HPDE6-E6E7 (cell line): ENCODE data around the gene TBC1D22A.

Experiments used
- DNase-seq: peaks from one replicate; pipeline ENCODE4 v3.0.0; 2011; ENCODE audit warnings: missing footprints; ENCODE audit errors: extremely low spot score

TBC1D22A gene

GRCh38 chr22:47213571-47214230 lies 451.3 kb downstream of the TBC1D22A start:
- no peak for DNase-seq

- DNase-seq: no peak
These were observed 453.4 kb downstream of the TBC1D22A start for GRCh38 chr22:47215851-47216250.

- no peak for DNase-seq
These were observed 456.2 kb downstream of the TBC1D22A start for GRCh38 chr22:47218671-47219070.

- DNase-seq: no peak
These were observed 457.3 kb downstream of the TBC1D22A start for GRCh38 chr22:47219789-47220188.

GRCh38 chr22:47220752-47221151 lies 458.3 kb downstream of the TBC1D22A start:
- DNase-seq: no peak

- no peak for DNase-seq
These were observed 459.6 kb downstream of the TBC1D22A start for GRCh38 chr22:47221840-47222615.
